Measurements from ENCODE around the gene HASPIN.

Gene HASPIN

GRCh38 chr17:3723556-3724377 lies at the start of gene HASPIN:
Gene HASPIN (plus strand): TSS chr17:3723903. CDS start chr17:3723936, 33 bp downstream.
- peak; percentile 65 for DNase-seq

- no peak for DNase-seq
Measured at GRCh38 chr17:3675886-3676285, 47.8 kb upstream of the HASPIN start.

- DNase-seq = no peak
Measured at GRCh38 chr17:3678095-3678820, 45.4 kb upstream of the HASPIN start.

GRCh38 chr17:3678821-3679530 lies 44.7 kb upstream of the HASPIN start:
- no peak for DNase-seq

GRCh38 chr17:3679531-3680126 lies 44.1 kb upstream of the HASPIN start:
- DNase-seq = no peak

- DNase-seq = no peak
Measured at GRCh38 chr17:3681057-3681456, 42.6 kb upstream of the HASPIN start.

- no peak for DNase-seq
Measured at GRCh38 chr17:3681565-3681964, 42.1 kb upstream of the HASPIN start.

- DNase-seq = no peak
Measured at GRCh38 chr17:3682033-3682432, 41.7 kb upstream of the HASPIN start.

GRCh38 chr17:3683054-3683511 lies 40.6 kb upstream of the HASPIN start:
- no peak for DNase-seq

- DNase-seq = no peak
Measured at GRCh38 chr17:3685174-3685573, 38.5 kb upstream of the HASPIN start.

GRCh38 chr17:3688027-3688553 lies 35.6 kb upstream of the HASPIN start:
- no peak for DNase-seq

GRCh38 chr17:3688852-3689261 lies 34.8 kb upstream of the HASPIN start:
- DNase-seq = no peak

- DNase-seq = no peak
Measured at GRCh38 chr17:3689262-3690093, 34.2 kb upstream of the HASPIN start.

GRCh38 chr17:3690094-3690715 lies 33.5 kb upstream of the HASPIN start:
- no peak for DNase-seq

- no peak for DNase-seq
Measured at GRCh38 chr17:3691617-3692067, 32.1 kb upstream of the HASPIN start.

- DNase-seq = no peak
Measured at GRCh38 chr17:3692346-3692745, 31.4 kb upstream of the HASPIN start.

- DNase-seq = no peak
Measured at GRCh38 chr17:3693141-3693540, 30.6 kb upstream of the HASPIN start.

- DNase-seq = no peak
Measured at GRCh38 chr17:3693829-3694231, 29.9 kb upstream of the HASPIN start.

- no peak for DNase-seq
Measured at GRCh38 chr17:3695129-3695722, 28.5 kb upstream of the HASPIN start.

- no peak for DNase-seq
Measured at GRCh38 chr17:3695723-3696411, 27.8 kb upstream of the HASPIN start, which contains the start of gene P2RX5. Gene P2RX5 (minus strand): TSS chr17:3696155. CDS start chr17:3696005, 150 bp downstream.

All from NCI-H2029 (cell line).